Measurements from ENCODE around the gene LARGE1. TPM values are rescaled to one million over a fixed set of nuclear protein-coding genes. Genes with fewer than 3 reads are reported as not detected.

LARGE1 gene
- total and polyA plus RNA-seq, 2 of the 4 experiments (the other 2 are of a cell fraction), result 6.2 to 12.4 TPM

DNA sequence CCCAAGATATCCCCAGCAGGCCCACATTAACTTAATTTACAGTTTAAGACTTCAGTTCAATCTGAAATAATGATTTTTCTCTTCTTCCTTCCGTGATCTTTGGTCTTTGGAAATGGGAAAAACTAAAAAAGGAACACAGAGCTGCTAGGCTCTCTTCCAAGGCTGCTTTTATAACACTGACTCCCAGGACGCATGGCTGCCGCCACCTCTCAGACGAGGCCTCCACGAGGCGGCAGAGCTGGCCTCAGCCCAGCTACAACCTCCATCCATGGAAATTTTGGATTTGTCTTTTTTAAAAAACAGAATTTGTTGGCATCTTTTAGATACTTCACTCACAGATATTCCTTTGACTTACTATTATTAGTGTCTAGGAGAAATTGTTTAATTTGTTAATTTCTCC is 476.6 kb downstream of the LARGE1 start:
- dilution Hi-C loops (cut with HindIII; ENCODE audit: low sequenced_read_pairs, unreplicated experiment) (no loop called here), in situ Hi-C loops (cut with MboI; ENCODE audit: low sequenced_read_pairs) (no loop called here), intact Hi-C loops (cut with micrococcal nuclease) (no loop called here)
- Histone ChIP-seq H4K20me1 (ENCODE audit: insufficient read depth, low read length) (no peaks in the 10 kb centered on the region), H3K27ac (ENCODE audit: insufficient read depth, low read length) (no peak overlapping the region), H4K8ac (ENCODE audit: low read depth in 2 of 2, low read length in 2 of 2) (no peak overlapping the region), H3K9me1 (ENCODE audit: insufficient read depth, low read length) (no peaks in the 10 kb centered on the region; the same call in 1 of the 2 replicates), H2BK5ac (ENCODE audit: low read depth, low read length, poor library complexity, severe bottlenecking) (no peak overlapping the region), H3K36me3 (ENCODE audit: control insufficient read depth, insufficient read depth, low read length) (no peaks in the 10 kb centered on the region), H3K14ac (replicated peaks; ENCODE audit: low read depth, low read length) (no peak overlapping the region), H3K4me2 (ENCODE audit: low read depth, low read length) (no peak overlapping the region), H3K4ac (ENCODE audit: low read depth, low read length) (no peak overlapping the region), H3K79me1 (ENCODE audit: low read depth in 1 of 2, low read length in 2 of 2) (no peaks in the 10 kb centered on the region; a peak in 1 of 4 replicates), H3K4me3 (ENCODE audit: insufficient read depth, low read depth, low read length) (no peak overlapping the region), H3K56ac (ENCODE audit: extremely low read depth, insufficient read depth, low read length) (no peak overlapping the region), H3K4me1 (ENCODE audit: control insufficient read depth, insufficient read depth, low read length) (no peaks in the 10 kb centered on the region), H3K23ac (ENCODE audit: low read depth, low read length) (no peak overlapping the region), H4K91ac (ENCODE audit: insufficient read depth, low read depth, low read length) (no peak overlapping the region), H3K18ac (ENCODE audit: low read depth, low read length) (no peak overlapping the region), H4K5ac (ENCODE audit: low read depth, low read length) (no peak overlapping the region), H3K9me3 (ENCODE audit: control insufficient read depth, insufficient read depth, low read length) (no peaks in the 10 kb centered on the region), H2AFZ (replicated peaks; ENCODE audit: low read length, poor library complexity) (no peak overlapping the region), H2BK20ac (ENCODE audit: low read depth, low read length) (no peak overlapping the region), H2AK5ac (ENCODE audit: low read depth, low read length) (no peak overlapping the region), H3K27me3 (ENCODE audit: control insufficient read depth, insufficient read depth, low read length) (no peaks in the 10 kb centered on the region), H2BK120ac (ENCODE audit: low read depth, low read length) (no peak overlapping the region), H2AK9ac (replicated peaks; ENCODE audit: low read depth, low read length, poor library complexity) (no peak overlapping the region), H3K9ac (ENCODE audit: low read depth, low read length) (no peak overlapping the region), H2BK15ac (ENCODE audit: low read depth, low read length) (no peak overlapping the region)
- ChIA-PET POLR2A (ENCODE audit: unreplicated experiment) (no interaction called here), CTCF (no interaction called here)
- DNase-seq, result no peak
- WGBS, 2 experiments (ENCODE audit: extremely low coverage in 2 of 2, insufficient read length in 1 of 2), result no CpG with 5 or more reads among the region's 6 CpGs
- TF ChIP-seq RAD21 (IDR thresholded peaks at IDR 0.05; ENCODE audit: low read length), result no peak
- no peak for TF ChIP-seq SMC3 (IDR thresholded peaks at IDR 0.05; ENCODE audit: low read depth, low read length)
- no peak for TF ChIP-seq RFX5 (IDR thresholded peaks at IDR 0.05; ENCODE audit: low read depth, low read length)
- TF ChIP-seq, protein P1, sequence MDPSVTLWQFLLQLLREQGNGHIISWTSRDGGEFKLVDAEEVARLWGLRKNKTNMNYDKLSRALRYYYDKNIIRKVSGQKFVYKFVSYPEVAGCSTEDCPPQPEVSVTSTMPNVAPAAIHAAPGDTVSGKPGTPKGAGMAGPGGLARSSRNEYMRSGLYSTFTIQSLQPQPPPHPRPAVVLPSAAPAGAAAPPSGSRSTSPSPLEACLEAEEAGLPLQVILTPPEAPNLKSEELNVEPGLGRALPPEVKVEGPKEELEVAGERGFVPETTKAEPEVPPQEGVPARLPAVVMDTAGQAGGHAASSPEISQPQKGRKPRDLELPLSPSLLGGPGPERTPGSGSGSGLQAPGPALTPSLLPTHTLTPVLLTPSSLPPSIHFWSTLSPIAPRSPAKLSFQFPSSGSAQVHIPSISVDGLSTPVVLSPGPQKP (IDR thresholded peaks at IDR 0.05; ENCODE audit: borderline replicate concordance, low read depth, low read length), result no peak
- TF ChIP-seq MAFK (IDR thresholded peaks at IDR 0.05; ENCODE audit: low read depth, low read length), result no peak
- BruUV-seq (replicated peaks), result no TSS peak
- no peak for ATAC-seq (ENCODE audit: low read depth)

All from IMR-90 (cell line).